HG02623 (cell line): Measurements from ENCODE around the gene LDLRAD3.

ENCODE experiments used
- ATAC-seq: cut with Tn5 transposase; IDR thresholded peaks from one replicate; pipeline ENCODE4 v1.9.1; 2021; ENCODE audit warnings: moderate library complexity; ENCODE audit not compliant: unreplicated experiment

The LDLRAD3 gene

GRCh38 chr11:36195496-36196354 is 251.9 kb downstream of the LDLRAD3 start:
- ATAC-seq, result no peak

GRCh38 chr11:36196411-36196998 is 252.6 kb downstream of the LDLRAD3 start:
- no peak for ATAC-seq

- no peak for ATAC-seq
Observed at GRCh38 chr11:36201411-36201810, 257.5 kb downstream of the LDLRAD3 start.

GRCh38 chr11:36205536-36205935 is 261.7 kb downstream of the LDLRAD3 start:
- ATAC-seq, result no peak

DNA sequence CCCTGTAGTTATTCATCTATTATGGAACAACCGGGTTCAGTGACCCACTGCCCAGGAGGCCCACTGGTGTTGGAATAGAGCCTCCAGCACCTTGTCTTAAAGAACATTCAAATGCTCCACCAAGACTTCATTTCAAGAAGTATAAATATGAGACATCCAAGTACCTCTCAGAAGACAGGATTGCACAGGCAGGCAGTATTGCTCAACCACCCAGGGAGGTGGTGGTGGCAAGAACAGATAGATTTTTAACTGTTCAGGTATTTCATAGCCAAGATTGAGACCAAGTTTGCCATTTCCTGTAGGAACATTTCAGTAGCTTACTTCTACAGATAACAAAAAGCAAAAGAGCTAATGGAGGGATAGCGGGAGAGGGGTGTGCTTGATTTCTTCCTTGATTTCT is 266.7 kb downstream of the LDLRAD3 start:
- ATAC-seq, result no peak

- no peak for ATAC-seq
Observed at GRCh38 chr11:36211761-36212430, 268.0 kb downstream of the LDLRAD3 start.

DNA sequence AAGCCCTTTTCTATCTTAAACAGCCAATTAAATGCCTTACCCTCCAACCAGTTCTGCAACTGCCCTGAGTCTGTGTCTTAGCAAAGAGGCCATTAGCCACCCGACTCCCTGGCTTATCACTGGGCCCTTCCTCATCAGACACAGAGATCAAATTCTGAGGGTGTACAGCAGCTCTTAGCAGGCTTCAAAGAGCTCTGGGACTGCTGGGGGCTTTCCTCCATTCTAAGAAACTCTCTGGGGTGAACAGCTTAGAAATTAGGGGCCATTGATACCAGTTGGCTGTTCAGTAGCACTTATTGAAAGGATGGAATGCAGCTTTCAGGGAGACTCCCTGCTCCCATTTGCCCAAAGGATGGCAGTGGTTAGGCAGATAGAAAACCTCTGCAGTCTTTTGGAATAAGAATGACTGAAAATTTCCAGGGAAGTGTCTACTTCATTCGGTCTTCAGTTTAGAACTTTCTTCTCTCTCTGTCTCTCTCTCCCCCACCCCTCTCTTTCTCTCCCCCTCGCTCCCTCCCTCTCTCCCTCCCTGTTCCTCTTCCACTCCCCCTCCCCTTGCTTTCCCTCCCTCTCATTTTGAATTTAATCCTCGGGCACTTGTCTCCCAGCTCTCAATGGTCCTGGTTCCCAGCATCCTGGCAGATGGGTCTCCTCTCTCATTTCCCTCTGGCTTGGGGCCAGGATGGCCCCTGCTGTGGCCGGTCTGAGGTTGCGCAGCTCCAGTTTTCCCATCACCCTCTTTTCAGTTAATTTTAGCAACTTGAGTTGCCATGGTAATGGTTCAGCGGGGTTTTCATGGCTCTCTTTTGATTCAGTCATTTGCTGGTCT is 268.9 kb downstream of the LDLRAD3 start:
- no peak for ATAC-seq

DNA sequence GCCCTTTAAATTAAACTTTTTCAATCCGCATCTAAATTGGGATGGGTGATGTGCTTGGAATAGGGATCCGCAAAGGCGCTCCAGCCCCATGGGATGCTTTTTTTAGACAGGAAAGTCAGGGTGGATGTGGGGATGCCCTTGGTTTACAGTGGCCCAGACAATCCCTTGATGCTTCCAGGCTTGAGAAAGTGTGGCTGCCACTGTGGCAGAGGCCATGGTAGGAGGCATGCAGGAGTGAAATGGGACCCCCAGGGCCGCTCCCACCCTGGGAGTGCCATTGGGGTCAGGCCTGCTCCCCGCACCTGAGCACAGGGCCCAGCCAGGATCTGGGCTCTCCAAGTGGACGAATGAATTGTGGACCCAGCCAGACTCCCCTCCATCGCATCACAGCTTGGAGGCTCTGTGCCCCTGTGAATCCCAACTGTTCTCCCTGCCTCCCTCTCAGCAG is 269.6 kb downstream of the LDLRAD3 start:
- ATAC-seq, result no peak

DNA sequence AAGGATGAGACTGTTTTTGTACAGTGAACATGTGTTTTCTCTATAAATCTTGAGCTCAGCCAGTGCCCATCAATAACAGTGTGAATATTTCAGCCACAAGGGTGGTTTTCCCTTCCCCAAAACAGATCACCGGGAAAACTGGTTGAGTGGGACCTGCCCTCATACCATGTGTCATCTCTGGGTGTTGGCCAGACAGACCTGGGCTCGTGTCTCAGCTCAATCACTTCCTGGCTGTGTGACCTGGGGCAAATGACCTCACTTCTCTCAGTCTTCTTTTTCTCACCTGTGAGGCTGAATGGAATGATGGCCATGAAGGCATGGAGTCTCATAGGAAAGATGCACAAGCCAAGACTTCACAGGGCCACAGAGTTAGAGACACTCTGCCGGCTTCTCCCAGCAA is 270.6 kb downstream of the LDLRAD3 start:
- ATAC-seq, result no peak

DNA sequence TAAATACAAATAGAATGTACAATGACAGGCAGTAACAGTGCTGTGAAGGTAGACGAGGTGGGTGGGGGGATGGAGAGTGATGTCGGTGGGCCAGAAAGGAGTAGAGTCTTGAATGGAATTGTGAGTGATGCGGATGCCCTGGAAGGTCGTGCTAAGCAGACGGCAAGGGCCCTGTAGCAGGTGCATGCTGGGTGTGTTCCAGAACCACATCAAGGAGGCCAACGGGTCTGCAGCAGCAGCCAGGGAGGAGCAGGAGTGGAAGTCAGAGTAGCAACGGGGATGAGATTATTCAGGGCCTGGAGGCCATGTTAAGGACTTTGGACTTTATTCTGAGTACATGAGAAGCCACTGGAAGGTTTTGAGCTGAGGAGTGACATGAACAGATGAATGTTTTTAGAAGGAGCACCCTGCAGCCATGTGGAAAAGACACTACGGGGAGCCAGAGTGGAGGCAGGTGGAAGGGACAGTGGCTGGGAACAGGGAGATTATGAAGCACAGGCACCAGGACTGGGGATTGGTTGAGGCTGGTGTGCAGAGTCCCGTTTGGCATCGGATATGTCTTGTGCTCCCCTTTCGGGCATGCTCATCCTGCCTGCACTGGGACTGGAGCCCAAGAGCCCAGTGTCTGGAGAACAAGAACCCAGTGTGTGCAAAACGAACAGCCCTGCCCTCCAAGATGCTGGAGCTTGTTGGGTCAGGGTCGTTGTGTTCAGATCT is 271.3 kb downstream of the LDLRAD3 start:
- ATAC-seq, result no peak

DNA sequence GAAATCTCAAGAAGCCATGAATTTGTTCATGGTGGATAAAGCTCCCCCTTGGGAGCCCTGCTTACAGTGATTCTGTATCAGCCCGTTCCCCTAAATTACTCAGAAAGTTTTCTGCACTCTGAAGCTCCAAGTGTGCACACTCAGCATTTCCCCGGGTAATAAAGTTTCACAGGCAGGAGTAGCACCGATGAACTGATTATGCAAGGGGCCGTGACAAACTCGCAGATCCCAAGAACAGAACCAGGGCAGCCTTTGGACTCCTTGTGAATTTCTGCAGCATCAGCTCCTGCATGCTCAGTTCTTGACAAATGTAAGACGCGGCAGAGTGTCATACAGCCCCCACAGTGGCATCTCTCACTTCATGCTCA is 271.8 kb downstream of the LDLRAD3 start:
- no peak for ATAC-seq

DNA sequence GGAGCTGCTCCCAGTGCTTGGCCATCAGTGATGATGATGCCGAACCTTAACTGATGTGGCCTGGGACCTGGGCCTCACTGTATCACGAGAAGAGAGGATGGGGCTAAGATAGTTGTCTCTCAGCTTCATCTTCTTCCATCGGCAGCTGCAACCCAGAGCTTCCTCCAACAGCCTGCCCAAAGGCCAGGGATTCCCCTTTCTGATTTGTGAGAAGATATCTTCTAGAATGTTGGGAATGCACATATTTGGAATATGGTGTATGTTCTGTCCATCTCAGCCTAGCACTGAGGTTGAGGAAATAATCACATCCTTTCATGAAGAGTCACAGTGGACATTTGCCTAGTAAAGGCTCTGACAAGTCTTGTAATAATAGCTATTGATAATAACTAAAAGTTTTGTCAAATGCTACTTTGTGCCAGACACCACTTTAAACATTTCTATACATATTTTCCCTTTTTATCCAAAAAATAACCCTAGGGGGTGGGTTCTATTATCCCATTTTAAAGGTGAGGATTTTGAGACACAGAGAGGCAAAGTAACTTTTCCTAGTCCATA is 272.3 kb downstream of the LDLRAD3 start:
- ATAC-seq, result no peak

- ATAC-seq, result no peak
Observed at GRCh38 chr11:36218283-36218921, 274.5 kb downstream of the LDLRAD3 start.

GRCh38 chr11:36219996-36220395 is 276.1 kb downstream of the LDLRAD3 start:
- no peak for ATAC-seq

DNA sequence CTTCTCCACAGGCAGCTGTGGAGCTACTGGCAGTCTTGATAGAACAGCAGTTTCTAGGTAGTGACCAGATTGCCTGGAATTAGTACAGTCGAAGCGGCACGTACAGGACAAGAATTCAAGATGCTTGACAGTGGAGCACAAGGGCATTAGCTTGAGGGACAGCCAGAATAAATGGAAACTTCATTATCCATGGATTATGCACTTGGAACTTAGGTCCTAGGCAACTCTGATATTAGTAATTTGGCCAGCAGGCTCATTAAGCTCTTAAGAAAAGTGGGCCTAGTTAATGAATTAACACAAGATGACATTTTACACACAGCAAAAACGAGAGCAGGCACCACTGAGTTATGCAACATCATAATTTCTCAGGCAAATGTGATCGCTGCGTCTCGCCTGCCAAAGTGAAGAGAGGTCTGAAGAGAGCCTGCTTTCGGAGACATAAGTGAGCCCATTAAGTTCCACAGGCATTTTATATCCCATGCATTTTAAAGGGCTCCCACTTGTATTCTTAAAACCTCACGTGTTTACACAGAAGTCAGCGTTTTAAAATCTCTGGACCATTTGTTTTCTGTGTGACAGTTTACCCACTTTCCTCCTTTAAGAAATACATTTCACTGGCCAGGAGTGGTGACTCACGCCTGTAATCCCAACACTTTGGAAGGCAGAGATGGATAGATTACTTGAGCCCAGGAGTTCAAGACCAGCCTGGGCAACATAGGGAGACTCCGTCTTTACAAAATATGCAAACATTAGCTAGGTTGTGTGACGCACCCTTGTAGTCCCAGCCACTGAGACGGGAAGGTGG is 279.2 kb downstream of the LDLRAD3 start:
- ATAC-seq, result no peak

- no peak for ATAC-seq
Observed at GRCh38 chr11:36224209-36224882, 280.5 kb downstream of the LDLRAD3 start.

DNA sequence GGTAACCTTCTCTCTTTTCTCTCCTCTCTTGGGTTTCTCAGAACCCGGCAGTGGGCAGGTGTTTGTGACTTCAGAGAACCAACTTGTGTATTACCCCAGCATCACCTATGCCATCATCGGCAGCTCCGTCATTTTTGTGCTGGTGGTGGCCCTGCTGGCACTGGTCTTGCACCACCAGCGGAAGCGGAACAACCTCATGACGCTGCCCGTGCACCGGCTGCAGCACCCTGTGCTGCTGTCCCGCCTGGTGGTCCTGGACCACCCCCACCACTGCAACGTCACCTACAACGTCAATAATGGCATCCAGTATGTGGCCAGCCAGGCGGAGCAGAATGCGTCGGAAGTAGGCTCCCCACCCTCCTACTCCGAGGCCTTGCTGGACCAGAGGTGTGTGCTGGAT is 283.2 kb downstream of the LDLRAD3 start:
- ATAC-seq, result no peak

DNA sequence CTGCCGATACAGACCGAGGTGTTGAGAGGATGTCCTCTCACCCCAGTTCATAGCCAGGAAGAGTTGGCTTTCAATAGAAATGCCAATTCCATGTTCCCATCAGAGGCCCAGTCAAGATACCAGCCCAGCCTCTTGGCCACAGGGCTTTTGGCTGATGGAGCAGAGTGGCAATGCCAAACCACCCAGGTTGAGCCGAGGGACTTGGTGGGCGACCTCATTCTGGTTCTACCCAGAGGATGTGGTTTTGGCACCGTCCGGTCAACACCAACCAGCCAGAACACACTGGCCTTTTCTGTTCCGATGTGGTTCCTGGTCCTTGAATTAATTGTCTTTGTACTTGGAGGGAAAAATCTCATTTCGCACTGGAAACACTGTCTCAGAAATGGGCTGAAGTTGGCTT is 284.8 kb downstream of the LDLRAD3 start:
- no peak for ATAC-seq
